Jurkat, Clone E6-1 (cell line): ENCODE measurements around the gene TAF9B. TPM values are rescaled to one million over a fixed set of nuclear protein-coding genes. Genes with fewer than 3 reads are reported as not detected.
A peak's percentile ranks its signal among the peaks of the same experiment; 100 is the strongest.
"Not testable (repeated sequence)": the region's sequence is repeated elsewhere in the genome, so short reads cannot be mapped to it uniquely, and the experiment has no call there.

ENCODE experiments used
- DNase-seq: peaks from one replicate; pipeline ENCODE4 v3.0.0-alpha.2; 2011; ENCODE audit warnings: low read depth, low spot score
- H3K4me3 ChIP-seq: 2 replicates; pipeline ENCODE4 v1.5.1; 2011; ENCODE audit warnings: mild to moderate bottlenecking, low read length, control low read depth, moderate library complexity
- polyA plus RNA-seq: library from polyadenylated mRNA; unstranded; fragments of >200 nt; gene quantifications from one replicate; pipeline ENCODE4 v1.2.1, GENCODE V29; 2012; ENCODE audit warnings: missing spikeins; ENCODE audit not compliant: insufficient read length, insufficient read depth

The TAF9B gene
- polyA plus RNA-seq = 21.7 TPM

GRCh38 chrX:78139160-78140123 is at the start of gene TAF9B:
TSS of gene TAF9B (minus strand) at chrX:78139650. CDS start at chrX:78139611, 39 bp downstream.
- peak; percentile 74 for DNase-seq
- H3K4me3 ChIP-seq = peak within 1 kb of the TSS; percentile 73

- no peak for DNase-seq
- H3K4me3 ChIP-seq = no peak overlapping the region
These were observed 43.4 kb upstream of the TAF9B start for GRCh38 chrX:78182881-78183280.

DNA sequence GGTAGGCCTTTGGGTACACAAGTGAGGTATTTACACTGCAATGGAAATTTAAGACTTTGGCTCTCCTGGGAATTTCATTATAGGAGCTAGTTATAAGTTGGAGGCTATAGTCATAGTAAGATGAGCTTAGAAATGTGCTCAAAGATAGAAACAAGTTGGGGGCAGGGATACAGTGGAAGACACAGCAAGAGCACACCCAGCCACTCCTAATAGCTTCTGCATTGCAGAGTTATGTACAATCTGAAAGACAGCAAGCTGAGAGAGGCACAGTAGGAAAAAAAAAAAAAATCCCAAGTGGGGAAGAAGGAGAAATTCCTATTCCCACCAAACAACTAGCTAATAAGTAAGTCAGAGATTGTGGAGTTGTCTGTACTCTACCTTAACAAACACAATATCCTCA is 41.9 kb upstream of the TAF9B start:
- no peak for DNase-seq

DNA sequence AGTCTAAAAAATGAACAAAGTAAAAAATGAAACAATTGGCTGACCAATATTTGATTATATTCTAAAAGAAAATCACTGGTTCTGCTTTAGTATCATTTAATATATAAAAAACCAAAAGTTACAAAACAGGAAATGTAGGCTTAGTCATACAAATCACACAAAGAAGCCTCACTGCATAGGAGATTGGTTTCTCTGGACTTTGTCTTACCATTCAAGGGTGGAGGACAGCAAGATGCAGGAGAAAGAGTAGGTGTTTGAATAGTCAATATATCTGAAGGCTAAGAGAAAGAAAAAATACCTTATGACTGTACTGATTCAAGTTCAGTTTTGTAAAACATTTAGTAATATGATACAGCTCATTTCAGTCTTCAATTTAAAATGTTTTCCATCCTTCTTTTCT is 28.6 kb upstream of the TAF9B start:
- DNase-seq = no peak
- no peak overlapping the region for H3K4me3 ChIP-seq

More for the DNA sequence above, 41.9 kb upstream of the TAF9B start:
- no peak overlapping the region for H3K4me3 ChIP-seq

DNA sequence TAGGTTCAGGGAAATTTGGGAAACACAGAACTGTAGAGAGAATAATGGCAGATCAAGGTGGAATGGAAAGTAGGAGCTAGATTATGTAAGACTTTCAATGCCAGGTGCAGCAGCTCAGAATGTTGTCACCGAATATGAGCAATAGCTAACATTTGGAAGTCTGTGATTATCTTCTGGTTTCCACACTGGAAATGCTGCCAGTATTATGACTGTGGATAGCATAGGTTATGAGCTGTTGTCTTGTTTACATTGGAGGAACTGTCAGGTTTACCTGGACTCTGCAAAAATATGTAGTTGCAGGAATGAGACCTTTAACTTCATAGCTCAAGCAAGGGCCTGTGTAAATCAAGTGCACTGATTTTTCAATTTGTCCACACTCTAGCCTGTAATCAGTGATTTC is 26.0 kb upstream of the TAF9B start:
- no peak for DNase-seq
- no peak overlapping the region for H3K4me3 ChIP-seq

DNA sequence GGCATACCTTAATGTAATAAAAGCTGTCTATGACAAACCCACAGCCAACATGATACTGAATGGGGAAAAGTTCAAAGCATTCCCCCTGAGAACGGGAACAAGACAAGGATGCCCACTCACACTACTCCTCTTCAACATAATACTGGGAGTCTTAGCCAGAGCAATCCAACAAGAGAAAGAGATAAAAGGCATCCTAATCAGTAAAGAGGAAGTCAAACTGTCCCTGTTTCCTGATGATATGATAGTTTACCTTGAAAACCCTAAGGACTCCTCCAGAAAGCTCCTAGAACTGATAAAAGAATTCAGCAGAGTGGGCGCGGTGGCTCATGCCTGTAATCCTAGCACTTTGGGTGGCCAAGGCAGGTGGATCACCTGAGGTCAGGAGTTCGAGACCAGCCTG is 23.7 kb upstream of the TAF9B start:
- not testable (repeated sequence) for DNase-seq, H3K4me3 ChIP-seq

DNA sequence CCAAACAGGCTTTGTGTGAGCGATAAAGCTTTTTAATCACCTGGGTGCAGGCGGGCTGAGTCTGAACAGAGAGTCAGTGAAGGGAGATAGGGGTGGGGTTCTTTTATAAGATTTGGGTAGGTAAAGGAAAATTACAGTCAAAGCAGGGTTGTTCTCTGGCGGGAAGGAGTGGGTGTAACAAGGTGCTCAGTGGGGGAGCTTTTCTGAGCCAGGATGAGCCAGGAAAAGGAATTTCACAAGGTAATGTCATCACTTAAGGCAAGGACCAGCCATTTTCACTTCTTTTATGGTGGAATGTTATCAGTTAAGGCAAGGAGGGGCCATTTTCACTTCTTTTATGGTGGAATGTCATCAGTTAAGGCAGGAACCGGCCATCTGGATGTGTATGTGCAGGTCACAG is 21.3 kb upstream of the TAF9B start:
- not testable (repeated sequence) for H3K4me3 ChIP-seq, DNase-seq

- H3K4me3 ChIP-seq, DNase-seq: not testable (repeated sequence)
These were observed 18.4 kb upstream of the TAF9B start for GRCh38 chrX:78157846-78158245.

GRCh38 chrX:78157373-78157772 is 17.9 kb upstream of the TAF9B start:
- DNase-seq, H3K4me3 ChIP-seq: not testable (repeated sequence)

DNA sequence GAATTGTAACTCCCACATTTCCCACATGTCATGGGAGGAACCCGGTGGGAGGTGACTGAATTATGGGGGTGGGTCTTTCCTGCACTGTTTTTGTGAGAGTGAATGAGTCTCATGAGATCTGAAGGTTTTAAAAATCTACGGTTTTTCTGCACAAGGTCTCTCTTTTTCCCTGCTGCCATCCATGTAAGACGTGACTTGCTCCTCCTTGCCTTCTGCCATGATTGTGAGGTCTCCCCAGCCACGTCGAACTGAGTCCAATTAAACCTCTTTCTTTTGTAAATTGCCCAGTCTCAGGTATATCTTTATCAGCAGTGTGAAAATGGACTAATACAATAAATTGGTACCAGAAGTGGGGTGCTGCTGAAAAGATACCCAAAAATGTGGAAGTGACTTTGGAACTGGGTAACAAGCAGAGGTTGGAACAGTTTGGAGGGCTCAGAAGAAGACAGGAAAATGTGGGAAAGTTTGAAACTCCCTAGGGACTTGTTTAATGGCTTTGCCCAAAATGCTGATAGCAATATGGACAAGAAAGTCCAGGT is 7.6 kb upstream of the TAF9B start:
- not testable (repeated sequence) for H3K4me3 ChIP-seq, DNase-seq

DNA sequence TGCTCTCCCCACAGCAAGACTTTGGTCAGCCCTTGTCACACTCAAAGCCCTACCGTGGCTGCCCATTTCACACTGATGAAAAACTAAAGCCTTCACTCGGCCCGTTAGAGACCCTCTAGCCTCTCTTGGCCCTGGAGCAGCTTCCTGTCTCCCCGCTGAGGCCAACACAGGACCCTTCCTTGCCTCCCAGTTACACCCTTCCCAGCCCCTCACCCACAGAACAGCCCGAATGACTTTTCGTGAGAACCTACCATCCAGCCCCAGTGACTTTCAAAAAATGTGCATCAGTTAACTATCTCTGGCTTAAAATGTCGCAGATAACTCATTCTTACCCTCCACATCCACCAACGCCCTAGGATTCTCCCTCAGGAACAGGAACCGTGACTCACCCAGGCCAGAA is 756 bp upstream of the TAF9B start:
- peak overlapping the region; percentile 73 for H3K4me3 ChIP-seq
- no peak for DNase-seq

DNA sequence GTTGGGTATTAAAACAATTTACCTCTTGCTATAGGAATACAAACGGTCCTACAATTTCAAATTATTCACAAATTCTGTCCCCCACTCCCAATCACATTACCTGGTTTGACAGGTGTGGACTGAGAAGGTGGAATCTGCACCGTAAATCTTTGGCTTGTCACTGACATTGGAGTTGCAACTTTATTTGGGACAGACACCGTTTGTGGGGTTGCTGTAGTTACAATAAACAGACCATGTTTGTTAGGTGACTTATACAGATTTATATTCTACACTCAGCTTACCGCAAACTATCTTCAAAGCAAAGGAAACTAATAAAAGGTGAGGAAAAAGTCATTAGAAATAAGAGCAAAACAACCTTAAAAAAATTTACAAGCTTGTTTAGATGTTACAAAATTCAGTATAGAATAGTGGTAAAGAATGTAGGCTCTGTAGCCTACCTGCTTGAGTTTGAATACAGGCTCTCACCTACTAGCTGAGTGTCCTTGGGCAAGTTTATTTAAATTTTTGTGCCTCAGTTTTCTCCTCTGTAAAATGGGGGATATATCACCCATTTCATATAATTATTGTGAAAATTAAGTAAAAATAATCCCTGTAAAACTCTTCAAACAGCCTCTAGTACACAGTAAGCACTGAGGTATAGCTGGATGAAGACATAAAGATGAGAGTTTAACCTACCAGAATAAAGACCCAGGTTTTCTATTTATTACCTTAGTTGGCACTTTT is 6.1 kb downstream of the TAF9B start:
- H3K4me3 ChIP-seq = no peak overlapping the region
- no peak for DNase-seq

- no peak for DNase-seq
- H3K4me3 ChIP-seq = no peak overlapping the region
These were observed 8.3 kb downstream of the TAF9B start for GRCh38 chrX:78131117-78131516.

- no peak overlapping the region for H3K4me3 ChIP-seq
- no peak for DNase-seq
These were observed 9.1 kb downstream of the TAF9B start for GRCh38 chrX:78130396-78130795.

DNA sequence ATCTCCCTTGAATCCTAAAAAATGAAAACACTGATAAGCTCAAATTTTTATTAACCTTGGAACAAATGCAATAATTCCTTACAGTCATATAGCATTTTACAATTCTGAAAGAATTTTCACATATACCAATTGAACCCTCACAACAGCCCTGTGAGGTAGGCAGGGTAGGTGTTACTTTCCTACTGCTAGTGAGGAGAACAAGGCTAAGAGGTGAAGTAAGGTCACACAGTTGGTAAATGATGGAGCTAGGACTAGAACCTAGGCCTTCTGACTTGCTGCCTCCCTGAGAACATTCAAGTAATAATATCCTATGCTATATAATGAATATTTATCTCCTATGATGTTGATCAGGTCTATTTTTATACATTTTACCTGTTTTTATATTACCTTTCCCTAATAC is 9.7 kb downstream of the TAF9B start:
- DNase-seq = no peak
- no peak overlapping the region for H3K4me3 ChIP-seq

DNA sequence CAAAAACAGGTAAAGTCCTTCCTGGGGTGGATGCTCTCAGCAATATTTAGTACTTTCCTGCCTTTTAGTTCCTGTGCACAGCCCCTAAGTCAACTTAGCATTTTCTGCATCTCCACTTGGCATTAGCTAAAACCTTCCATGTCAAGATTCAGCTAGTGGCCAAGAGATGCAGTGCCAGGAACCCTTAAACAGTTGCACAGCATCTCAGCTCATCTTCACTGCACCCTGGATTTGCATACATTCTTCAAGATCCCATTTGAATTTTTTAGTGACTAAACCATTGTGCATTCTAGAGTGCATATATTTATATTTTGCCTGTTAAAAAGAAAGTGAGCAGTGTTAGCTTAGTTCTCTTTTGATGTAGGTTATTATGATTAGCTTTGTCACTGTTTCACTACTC is 13.7 kb downstream of the TAF9B start:
- DNase-seq, H3K4me3 ChIP-seq: not testable (repeated sequence)

- no peak for DNase-seq
- H3K4me3 ChIP-seq = no peak overlapping the region
These were observed 14.3 kb downstream of the TAF9B start for GRCh38 chrX:78125148-78125547.

GRCh38 chrX:78124307-78124706 is 15.1 kb downstream of the TAF9B start:
- DNase-seq = no peak
- no peak overlapping the region for H3K4me3 ChIP-seq

DNA sequence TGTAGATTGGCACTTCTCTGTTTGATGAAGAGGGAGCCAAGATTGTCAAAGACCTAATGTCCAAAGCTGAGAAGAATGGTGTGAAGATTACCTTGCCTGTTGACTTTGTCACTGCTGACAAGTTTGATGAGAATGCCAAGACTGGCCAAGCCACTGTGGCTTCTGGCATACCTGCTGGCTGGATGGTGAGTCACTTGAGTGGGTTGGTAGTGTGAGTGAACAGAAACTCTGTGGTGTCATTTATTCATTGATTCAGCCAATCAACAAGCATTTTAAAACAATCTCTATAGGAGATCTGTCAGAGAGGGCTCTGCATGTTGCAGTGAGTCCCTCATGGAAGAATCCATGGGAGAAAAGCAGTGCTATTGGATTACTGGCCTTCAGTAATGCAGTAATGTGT is 16.3 kb downstream of the TAF9B start:
- DNase-seq = no peak
- no peak overlapping the region for H3K4me3 ChIP-seq
